Measurements from ENCODE around the gene CT55. TPM values are rescaled to one million over a fixed set of nuclear protein-coding genes. Genes with fewer than 3 reads are reported as not detected.
"Not testable (repeated sequence)": the region's sequence is repeated elsewhere in the genome, so short reads cannot be mapped to it uniquely, and the experiment has no call there.

CT55 gene
- total and polyA plus RNA-seq, 2 experiments from 2014 or later, result 0.17 TPM; not detected in 1

DNA sequence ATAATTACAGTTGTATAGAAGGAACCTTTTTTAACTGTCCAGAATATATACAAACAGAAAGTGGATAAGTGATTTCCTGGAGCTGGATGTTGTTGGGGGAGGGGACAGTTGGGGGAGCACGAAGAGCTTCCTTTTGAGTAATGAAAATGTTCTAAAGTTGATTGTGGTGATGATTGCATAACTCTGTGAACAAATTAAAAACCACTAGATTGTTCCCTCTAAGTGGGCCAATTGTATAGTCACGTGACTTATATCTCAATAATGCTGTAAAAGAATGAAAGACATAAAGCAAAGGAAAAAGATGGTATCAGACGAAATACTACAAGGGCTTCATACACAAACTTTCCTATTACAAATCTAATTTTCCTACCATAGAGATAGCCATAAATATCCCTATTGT, 2.7 kb downstream of the CT55 start:
- H2AFZ ChIP-seq, result no peak overlapping the region
- DNase-seq (ENCODE audit: low spot score), result no peak
- no peak overlapping the region for H3K4me2 ChIP-seq
- H3K4me1 ChIP-seq (ENCODE audit: insufficient read depth), result no peaks in the 10 kb centered on the region
- H4K20me1 ChIP-seq (ENCODE audit: insufficient read depth, poor library complexity, severe bottlenecking), result no peaks in the 10 kb centered on the region
- no peak for TF ChIP-seq EZH2 (IDR thresholded peaks at IDR 0.05; ENCODE audit: borderline replicate concordance)
- TF ChIP-seq EZH2phosphoT487 (IDR thresholded peaks at IDR 0.05; ENCODE audit: low read depth, severe bottlenecking, unreplicated experiment), result no peak
- H3K4me3 ChIP-seq, result no peak overlapping the region
- no peak overlapping the region for H3K27ac ChIP-seq
- 70% methylated on average over 3 of the region's 3 CpGs for WGBS (ENCODE audit: low lambda C conversion rate, missing lambda C conversion rate)
- H3K27me3 ChIP-seq, result no peaks in the 10 kb centered on the region
- no peaks in the 10 kb centered on the region for H3K9me3 ChIP-seq (ENCODE audit: low read depth)
- no peaks in the 10 kb centered on the region for H3K36me3 ChIP-seq (replicated peaks; ENCODE audit: insufficient read depth, low read depth)
- H3K79me2 ChIP-seq, result no peaks in the 10 kb centered on the region
- H3K9me2 ChIP-seq (replicated peaks; ENCODE audit: insufficient read depth), result no peaks in the 10 kb centered on the region

- not testable (repeated sequence) for H3K9me3 ChIP-seq (ENCODE audit: low read depth); H3K4me2 ChIP-seq; H3K27me3 ChIP-seq; H4K20me1 ChIP-seq (ENCODE audit: insufficient read depth, poor library complexity, severe bottlenecking); H3K9me2 ChIP-seq (replicated peaks; ENCODE audit: insufficient read depth); DNase-seq (ENCODE audit: low spot score); H3K4me3 ChIP-seq; H3K27ac ChIP-seq; H2AFZ ChIP-seq; H3K36me3 ChIP-seq (replicated peaks; ENCODE audit: insufficient read depth, low read depth); H3K79me2 ChIP-seq; H3K4me1 ChIP-seq (ENCODE audit: insufficient read depth)
- no CpG with 5 or more reads among the region's 3 CpGs for WGBS (ENCODE audit: low lambda C conversion rate, missing lambda C conversion rate)
Observed at GRCh38 chrX:135154688-135155087, 16.5 kb downstream of the CT55 start.

GRCh38 chrX:135126145-135126544, 45.1 kb downstream of the CT55 start:
- H3K79me2 ChIP-seq; H3K27ac ChIP-seq; H2AFZ ChIP-seq; H3K4me2 ChIP-seq; H3K4me3 ChIP-seq; H3K27me3 ChIP-seq; H4K20me1 ChIP-seq (ENCODE audit: insufficient read depth, poor library complexity, severe bottlenecking); H3K9me3 ChIP-seq (ENCODE audit: low read depth); H3K4me1 ChIP-seq (ENCODE audit: insufficient read depth); H3K36me3 ChIP-seq (replicated peaks; ENCODE audit: insufficient read depth, low read depth); H3K9me2 ChIP-seq (replicated peaks; ENCODE audit: insufficient read depth); DNase-seq (ENCODE audit: low spot score): not testable (repeated sequence)
- WGBS (ENCODE audit: low lambda C conversion rate, missing lambda C conversion rate), result no CpG with 5 or more reads among the region's 6 CpGs

DNA sequence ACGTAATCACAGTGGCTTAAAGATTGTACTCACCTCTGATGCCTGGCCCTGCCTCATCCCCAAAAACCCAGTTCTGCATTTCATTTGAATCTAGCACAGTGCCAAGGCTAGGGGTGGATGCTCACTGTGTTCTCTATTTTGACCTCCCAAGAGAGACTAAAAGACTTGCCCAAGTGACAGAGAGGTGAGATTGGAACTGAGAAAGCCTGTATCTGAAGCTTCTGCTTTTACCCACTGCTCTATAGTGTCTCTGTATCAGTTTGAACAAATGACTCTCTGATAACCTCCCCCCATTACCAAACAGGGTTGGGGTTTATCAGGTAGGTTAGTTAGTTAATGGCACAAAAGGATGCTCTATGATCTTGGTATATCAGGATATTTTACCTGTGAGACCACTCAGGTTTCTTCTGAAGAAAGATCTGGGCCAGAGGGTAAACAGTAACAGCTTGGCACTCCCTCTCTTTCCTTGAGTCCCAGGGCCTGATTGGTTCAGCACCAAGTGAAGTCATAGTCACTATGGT, 51.1 kb downstream of the CT55 start, which contains the start of gene ETDB:
TSS of gene ETDB (minus strand) at position 471 of the 521 bp plus-strand sequence. CDS start 1,265 bp downstream, outside the sequence.
- H3K9me2 ChIP-seq (replicated peaks; ENCODE audit: insufficient read depth); H3K9me3 ChIP-seq (ENCODE audit: low read depth); H3K36me3 ChIP-seq (replicated peaks; ENCODE audit: insufficient read depth, low read depth); H4K20me1 ChIP-seq (ENCODE audit: insufficient read depth, poor library complexity, severe bottlenecking); H3K79me2 ChIP-seq; H2AFZ ChIP-seq; H3K4me2 ChIP-seq; H3K4me1 ChIP-seq (ENCODE audit: insufficient read depth); DNase-seq (ENCODE audit: low spot score); H3K4me3 ChIP-seq; H3K27ac ChIP-seq; H3K27me3 ChIP-seq: not testable (repeated sequence)
- no CpG with 5 or more reads among the region's 1 CpG for WGBS (ENCODE audit: low lambda C conversion rate, missing lambda C conversion rate)

GRCh38 chrX:135116064-135116463, 55.1 kb downstream of the CT55 start:
- not testable (repeated sequence) for H3K36me3 ChIP-seq (replicated peaks; ENCODE audit: insufficient read depth, low read depth); H3K79me2 ChIP-seq; DNase-seq (ENCODE audit: low spot score); H3K9me3 ChIP-seq (ENCODE audit: low read depth); H3K4me2 ChIP-seq; H3K4me3 ChIP-seq; H2AFZ ChIP-seq; H4K20me1 ChIP-seq (ENCODE audit: insufficient read depth, poor library complexity, severe bottlenecking); H3K9me2 ChIP-seq (replicated peaks; ENCODE audit: insufficient read depth); H3K27ac ChIP-seq; H3K27me3 ChIP-seq; H3K4me1 ChIP-seq (ENCODE audit: insufficient read depth)
- WGBS (ENCODE audit: low lambda C conversion rate, missing lambda C conversion rate), result no CpG with 5 or more reads among the region's 2 CpGs

DNA sequence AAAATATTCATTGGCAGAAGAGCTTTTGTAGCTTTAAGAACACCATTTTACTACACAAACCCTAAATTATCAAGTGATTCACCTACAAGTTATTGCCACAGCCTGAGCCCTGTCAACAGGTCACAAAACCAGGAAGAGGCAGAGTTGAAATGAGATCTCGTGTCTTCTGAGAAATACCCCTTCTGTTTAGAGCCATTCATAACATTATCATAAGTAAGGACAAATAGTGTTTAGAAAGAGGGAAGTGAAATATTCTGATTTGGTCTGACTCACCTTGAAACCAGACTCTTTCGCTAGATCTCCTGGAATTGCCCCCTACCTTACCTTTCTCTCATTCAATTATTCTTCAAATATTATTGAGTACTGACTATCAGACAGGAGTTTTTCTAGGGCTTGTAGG, 56.8 kb downstream of the CT55 start:
- no peaks in the 10 kb centered on the region for H3K4me1 ChIP-seq (ENCODE audit: insufficient read depth)
- H3K4me3 ChIP-seq, result no peak overlapping the region
- H4K20me1 ChIP-seq (ENCODE audit: insufficient read depth, poor library complexity, severe bottlenecking), result no peaks in the 10 kb centered on the region
- TF ChIP-seq EZH2 (IDR thresholded peaks at IDR 0.05; ENCODE audit: borderline replicate concordance) (no peak), EZH2phosphoT487 (IDR thresholded peaks at IDR 0.05; ENCODE audit: low read depth, severe bottlenecking, unreplicated experiment) (no peak)
- TF ChIP-seq, protein P1, sequence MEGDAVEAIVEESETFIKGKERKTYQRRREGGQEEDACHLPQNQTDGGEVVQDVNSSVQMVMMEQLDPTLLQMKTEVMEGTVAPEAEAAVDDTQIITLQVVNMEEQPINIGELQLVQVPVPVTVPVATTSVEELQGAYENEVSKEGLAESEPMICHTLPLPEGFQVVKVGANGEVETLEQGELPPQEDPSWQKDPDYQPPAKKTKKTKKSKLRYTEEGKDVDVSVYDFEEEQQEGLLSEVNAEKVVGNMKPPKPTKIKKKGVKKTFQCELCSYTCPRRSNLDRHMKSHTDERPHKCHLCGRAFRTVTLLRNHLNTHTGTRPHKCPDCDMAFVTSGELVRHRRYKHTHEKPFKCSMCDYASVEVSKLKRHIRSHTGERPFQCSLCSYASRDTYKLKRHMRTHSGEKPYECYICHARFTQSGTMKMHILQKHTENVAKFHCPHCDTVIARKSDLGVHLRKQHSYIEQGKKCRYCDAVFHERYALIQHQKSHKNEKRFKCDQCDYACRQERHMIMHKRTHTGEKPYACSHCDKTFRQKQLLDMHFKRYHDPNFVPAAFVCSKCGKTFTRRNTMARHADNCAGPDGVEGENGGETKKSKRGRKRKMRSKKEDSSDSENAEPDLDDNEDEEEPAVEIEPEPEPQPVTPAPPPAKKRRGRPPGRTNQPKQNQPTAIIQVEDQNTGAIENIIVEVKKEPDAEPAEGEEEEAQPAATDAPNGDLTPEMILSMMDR (IDR thresholded peaks at IDR 0.05; ENCODE audit: poor library complexity), result no peak
- H3K27ac ChIP-seq, result no peak overlapping the region
- H3K9me2 ChIP-seq (replicated peaks; ENCODE audit: insufficient read depth), result no peaks in the 10 kb centered on the region
- H3K9me3 ChIP-seq (ENCODE audit: low read depth), result no peaks in the 10 kb centered on the region
- no peak for DNase-seq (ENCODE audit: low spot score)
- no peak overlapping the region for H2AFZ ChIP-seq
- WGBS (ENCODE audit: low lambda C conversion rate, missing lambda C conversion rate), result 75% methylated on average over 2 of the region's 2 CpGs
- H3K27me3 ChIP-seq, result no peaks in the 10 kb centered on the region
- no peaks in the 10 kb centered on the region for H3K79me2 ChIP-seq
- no peak overlapping the region for H3K4me2 ChIP-seq
- H3K36me3 ChIP-seq (replicated peaks; ENCODE audit: insufficient read depth, low read depth), result no peaks in the 10 kb centered on the region

Measured in hepatocyte (in vitro differentiated cells).